GM21737 (cell line): ENCODE measurements around the gene LLGL2.

Experiments used
- ATAC-seq: cut with Tn5 transposase; IDR thresholded peaks from one replicate; pipeline ENCODE4 v1.9.1; 2021; ENCODE audit warnings: mild to moderate bottlenecking, moderate library complexity; ENCODE audit not compliant: unreplicated experiment

The LLGL2 gene

GRCh38 chr17:75549246-75550138 is 24.0 kb downstream of the LLGL2 start:
- no peak for ATAC-seq

- no peak for ATAC-seq
Observed at GRCh38 chr17:75550139-75550465, 24.6 kb downstream of the LLGL2 start.

- no peak for ATAC-seq
Observed at GRCh38 chr17:75551266-75551665, 25.8 kb downstream of the LLGL2 start.

- no peak for ATAC-seq
Observed at GRCh38 chr17:75552425-75553294, 27.2 kb downstream of the LLGL2 start.

- ATAC-seq: no peak
Observed at GRCh38 chr17:75553295-75554110, 28.0 kb downstream of the LLGL2 start.

- no peak for ATAC-seq
Observed at GRCh38 chr17:75555679-75556153, 30.2 kb downstream of the LLGL2 start.

GRCh38 chr17:75557075-75557851 is 31.8 kb downstream of the LLGL2 start:
- ATAC-seq: no peak

- ATAC-seq: no peak
Observed at GRCh38 chr17:75557852-75558665, 32.6 kb downstream of the LLGL2 start.

GRCh38 chr17:75558666-75559530 is 33.4 kb downstream of the LLGL2 start:
- ATAC-seq: no peak

GRCh38 chr17:75559958-75560533 is 34.5 kb downstream of the LLGL2 start:
- ATAC-seq: no peak

- ATAC-seq: no peak
Observed at GRCh38 chr17:75561927-75562603, 36.6 kb downstream of the LLGL2 start.

- no peak for ATAC-seq
Observed at GRCh38 chr17:75563063-75563758, 37.7 kb downstream of the LLGL2 start.

GRCh38 chr17:75564195-75564594 is 38.7 kb downstream of the LLGL2 start:
- no peak for ATAC-seq

- ATAC-seq: no peak
Observed at GRCh38 chr17:75565066-75565465, 39.6 kb downstream of the LLGL2 start.

- ATAC-seq: no peak
Observed at GRCh38 chr17:75565618-75566017, 40.1 kb downstream of the LLGL2 start.

GRCh38 chr17:75566416-75566815 is 40.9 kb downstream of the LLGL2 start:
- ATAC-seq: no peak

GRCh38 chr17:75566834-75567233 is 41.3 kb downstream of the LLGL2 start:
- ATAC-seq: no peak
